H1 (cell line): Measurements from ENCODE around the gene NUP98. TPM values are rescaled to one million over a fixed set of nuclear protein-coding genes. Genes with fewer than 3 reads are reported as not detected.

Experiments
- polyA plus RNA-seq, 7 experiments: library from polyadenylated mRNA; depleted of rRNA in 3 of 7; stranded (reverse) in 5 of 7; unstranded in 2 of 7; fragments of >200 nt in 5 of 7; fragments of 200-250 nt in 2 of 7; gene quantifications; 1 replicate in 5 of 7; 2 replicates in 1 of 7; 4 replicates in 1 of 7; pipeline versions ENCODE4 v1.2.1 to v1.2.3, GENCODE V29; 2011 to 2013; ENCODE audit warnings: missing spikeins in 2 of 7, mixed read lengths in 2 of 7
- total RNA-seq: library from RNA; stranded (reverse); fragmentation: NEBNext Ultra II Directional; extraction: Animal tissue kit (Norgen Biotek cat#: 25700); gene quantifications from 2 replicates; pipeline ENCODE4 v1.2.1, GENCODE V29; 2021
- TF ChIP-seq, protein P1 (sequence below): fragments of 300-600 bp; sonication (generic); IDR thresholded peaks from 2 replicates; pipeline ENCODE4 v1.7.1; 2012; ENCODE audit warnings: low read length, moderate library complexity, mild to moderate bottlenecking, inconsistent platforms; ENCODE audit not compliant: insufficient replicate concordance

The NUP98 gene
- total and polyA plus RNA-seq, 2 of the 8 experiments (the other 6 are each of a cell fraction or from before 2014, with no cell fraction given), result 98.6 to 261 TPM

DNA sequence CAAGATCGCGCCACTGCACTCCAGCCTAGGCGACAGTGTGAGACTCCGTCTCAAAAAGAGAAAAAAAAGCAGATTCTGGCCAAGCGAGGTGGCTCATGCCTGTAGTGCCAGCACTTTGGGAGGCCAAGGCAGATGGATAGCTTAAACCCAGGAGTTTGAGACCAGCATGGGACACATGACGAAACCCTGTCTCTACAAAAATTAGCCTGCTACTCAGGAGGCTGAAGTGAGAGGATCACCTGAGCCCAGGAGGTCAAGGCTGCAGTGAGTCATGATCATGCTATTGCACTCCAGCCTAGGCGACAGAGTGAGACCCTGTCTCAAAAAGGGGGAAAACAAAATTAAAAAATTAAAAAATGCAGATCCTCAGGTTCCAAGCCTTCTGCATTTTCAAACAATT, 25.0 kb upstream of the NUP98 start (continued):
- TF ChIP-seq, protein P1, sequence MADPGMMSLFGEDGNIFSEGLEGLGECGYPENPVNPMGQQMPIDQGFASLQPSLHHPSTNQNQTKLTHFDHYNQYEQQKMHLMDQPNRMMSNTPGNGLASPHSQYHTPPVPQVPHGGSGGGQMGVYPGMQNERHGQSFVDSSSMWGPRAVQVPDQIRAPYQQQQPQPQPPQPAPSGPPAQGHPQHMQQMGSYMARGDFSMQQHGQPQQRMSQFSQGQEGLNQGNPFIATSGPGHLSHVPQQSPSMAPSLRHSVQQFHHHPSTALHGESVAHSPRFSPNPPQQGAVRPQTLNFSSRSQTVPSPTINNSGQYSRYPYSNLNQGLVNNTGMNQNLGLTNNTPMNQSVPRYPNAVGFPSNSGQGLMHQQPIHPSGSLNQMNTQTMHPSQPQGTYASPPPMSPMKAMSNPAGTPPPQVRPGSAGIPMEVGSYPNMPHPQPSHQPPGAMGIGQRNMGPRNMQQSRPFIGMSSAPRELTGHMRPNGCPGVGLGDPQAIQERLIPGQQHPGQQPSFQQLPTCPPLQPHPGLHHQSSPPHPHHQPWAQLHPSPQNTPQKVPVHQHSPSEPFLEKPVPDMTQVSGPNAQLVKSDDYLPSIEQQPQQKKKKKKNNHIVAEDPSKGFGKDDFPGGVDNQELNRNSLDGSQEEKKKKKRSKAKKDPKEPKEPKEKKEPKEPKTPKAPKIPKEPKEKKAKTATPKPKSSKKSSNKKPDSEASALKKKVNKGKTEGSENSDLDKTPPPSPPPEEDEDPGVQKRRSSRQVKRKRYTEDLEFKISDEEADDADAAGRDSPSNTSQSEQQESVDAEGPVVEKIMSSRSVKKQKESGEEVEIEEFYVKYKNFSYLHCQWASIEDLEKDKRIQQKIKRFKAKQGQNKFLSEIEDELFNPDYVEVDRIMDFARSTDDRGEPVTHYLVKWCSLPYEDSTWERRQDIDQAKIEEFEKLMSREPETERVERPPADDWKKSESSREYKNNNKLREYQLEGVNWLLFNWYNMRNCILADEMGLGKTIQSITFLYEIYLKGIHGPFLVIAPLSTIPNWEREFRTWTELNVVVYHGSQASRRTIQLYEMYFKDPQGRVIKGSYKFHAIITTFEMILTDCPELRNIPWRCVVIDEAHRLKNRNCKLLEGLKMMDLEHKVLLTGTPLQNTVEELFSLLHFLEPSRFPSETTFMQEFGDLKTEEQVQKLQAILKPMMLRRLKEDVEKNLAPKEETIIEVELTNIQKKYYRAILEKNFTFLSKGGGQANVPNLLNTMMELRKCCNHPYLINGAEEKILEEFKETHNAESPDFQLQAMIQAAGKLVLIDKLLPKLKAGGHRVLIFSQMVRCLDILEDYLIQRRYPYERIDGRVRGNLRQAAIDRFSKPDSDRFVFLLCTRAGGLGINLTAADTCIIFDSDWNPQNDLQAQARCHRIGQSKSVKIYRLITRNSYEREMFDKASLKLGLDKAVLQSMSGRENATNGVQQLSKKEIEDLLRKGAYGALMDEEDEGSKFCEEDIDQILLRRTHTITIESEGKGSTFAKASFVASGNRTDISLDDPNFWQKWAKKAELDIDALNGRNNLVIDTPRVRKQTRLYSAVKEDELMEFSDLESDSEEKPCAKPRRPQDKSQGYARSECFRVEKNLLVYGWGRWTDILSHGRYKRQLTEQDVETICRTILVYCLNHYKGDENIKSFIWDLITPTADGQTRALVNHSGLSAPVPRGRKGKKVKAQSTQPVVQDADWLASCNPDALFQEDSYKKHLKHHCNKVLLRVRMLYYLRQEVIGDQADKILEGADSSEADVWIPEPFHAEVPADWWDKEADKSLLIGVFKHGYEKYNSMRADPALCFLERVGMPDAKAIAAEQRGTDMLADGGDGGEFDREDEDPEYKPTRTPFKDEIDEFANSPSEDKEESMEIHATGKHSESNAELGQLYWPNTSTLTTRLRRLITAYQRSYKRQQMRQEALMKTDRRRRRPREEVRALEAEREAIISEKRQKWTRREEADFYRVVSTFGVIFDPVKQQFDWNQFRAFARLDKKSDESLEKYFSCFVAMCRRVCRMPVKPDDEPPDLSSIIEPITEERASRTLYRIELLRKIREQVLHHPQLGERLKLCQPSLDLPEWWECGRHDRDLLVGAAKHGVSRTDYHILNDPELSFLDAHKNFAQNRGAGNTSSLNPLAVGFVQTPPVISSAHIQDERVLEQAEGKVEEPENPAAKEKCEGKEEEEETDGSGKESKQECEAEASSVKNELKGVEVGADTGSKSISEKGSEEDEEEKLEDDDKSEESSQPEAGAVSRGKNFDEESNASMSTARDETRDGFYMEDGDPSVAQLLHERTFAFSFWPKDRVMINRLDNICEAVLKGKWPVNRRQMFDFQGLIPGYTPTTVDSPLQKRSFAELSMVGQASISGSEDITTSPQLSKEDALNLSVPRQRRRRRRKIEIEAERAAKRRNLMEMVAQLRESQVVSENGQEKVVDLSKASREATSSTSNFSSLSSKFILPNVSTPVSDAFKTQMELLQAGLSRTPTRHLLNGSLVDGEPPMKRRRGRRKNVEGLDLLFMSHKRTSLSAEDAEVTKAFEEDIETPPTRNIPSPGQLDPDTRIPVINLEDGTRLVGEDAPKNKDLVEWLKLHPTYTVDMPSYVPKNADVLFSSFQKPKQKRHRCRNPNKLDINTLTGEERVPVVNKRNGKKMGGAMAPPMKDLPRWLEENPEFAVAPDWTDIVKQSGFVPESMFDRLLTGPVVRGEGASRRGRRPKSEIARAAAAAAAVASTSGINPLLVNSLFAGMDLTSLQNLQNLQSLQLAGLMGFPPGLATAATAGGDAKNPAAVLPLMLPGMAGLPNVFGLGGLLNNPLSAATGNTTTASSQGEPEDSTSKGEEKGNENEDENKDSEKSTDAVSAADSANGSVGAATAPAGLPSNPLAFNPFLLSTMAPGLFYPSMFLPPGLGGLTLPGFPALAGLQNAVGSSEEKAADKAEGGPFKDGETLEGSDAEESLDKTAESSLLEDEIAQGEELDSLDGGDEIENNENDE, result no peak
